GM23248 (cell line): ENCODE measurements around the gene OPCML.

ENCODE experiments used
- EZH2 ChIP-seq: fragments of 200-600 bp; sonication (generic); IDR thresholded peaks from 2 replicates; pipeline ENCODE4 v1.6.1; 2018; ENCODE audit warnings: antibody characterized with exemption, mild to moderate bottlenecking; ENCODE audit not compliant: insufficient read depth, poor library complexity, severe bottlenecking
- EZH2phosphoT487 ChIP-seq: fragments of 200-600 bp; sonication (generic); IDR thresholded peaks from 2 replicates; pipeline ENCODE4 v1.6.1; 2018; ENCODE audit warnings: antibody characterized with exemption, moderate library complexity, mild to moderate bottlenecking, low read depth; ENCODE audit not compliant: insufficient read depth

DNA sequence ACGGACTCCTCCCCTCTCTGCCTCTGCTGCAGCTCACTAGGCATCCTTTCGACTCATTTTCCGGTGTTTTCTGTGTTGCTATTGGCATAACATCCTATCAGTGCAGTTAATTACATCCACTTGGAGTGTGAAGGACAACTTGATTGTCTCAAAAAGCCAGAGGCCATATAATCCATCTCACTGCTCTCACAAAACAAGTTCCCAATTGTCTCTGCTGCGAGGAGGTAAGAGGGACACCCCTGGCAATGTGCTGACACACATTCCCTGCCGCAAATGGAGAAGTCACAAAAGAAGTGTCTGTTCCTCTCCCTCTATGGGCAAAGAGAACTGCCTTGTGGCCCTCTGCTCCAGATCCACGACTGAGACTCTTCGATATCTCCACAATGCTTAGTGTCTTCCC, 618.4 kb downstream of the OPCML start:
- TF ChIP-seq EZH2phosphoT487 (no peak), EZH2 (no peak)
